A673 (cell line): ENCODE data around the gene AKT3. TPM values are rescaled to one million over a fixed set of nuclear protein-coding genes. Genes with fewer than 3 reads are reported as not detected.

Experiments used
- BruUV-seq: library from RNA; stranded (reverse); fragments of 400-500 nt; replicated peaks from 2 replicates; lab custom pipeline; 2021; lab: Mats Ljungman, UMichigan
- CTCF ChIA-PET: fragments of 300-600 bp; sonication (Branson Sonifier 250); formaldehyde crosslinking; loops from one replicate; lab custom pipeline; 2022; ENCODE audit warnings: antibody characterized with exemption; lab: Charles Lee
- POLR2A ChIA-PET: fragments of 300-600 bp; sonication (Branson Sonifier 250); formaldehyde crosslinking; loops from one replicate; lab custom pipeline; 2022; ENCODE audit warnings: antibody characterized with exemption; ENCODE audit not compliant: low non-redundant PET; lab: Charles Lee
- DNase-seq: peaks from one replicate; pipeline ENCODE4 v3.0.0-alpha.2; 2015; ENCODE audit warnings: low spot score
- H3K27ac ChIP-seq: fragments of 200-600 bp; sonication (generic); 2 replicates; pipeline ENCODE4 v1.5.1; 2016; ENCODE audit warnings: mixed run types, low read depth, mild to moderate bottlenecking, mixed read lengths, antibody characterized with exemption, low read length; ENCODE audit not compliant: poor library complexity, severe bottlenecking
- H3K27me3 ChIP-seq: fragments of 200-600 bp; sonication (generic); replicated peaks from 2 replicates; pipeline ENCODE4 v1.6.1; 2017; ENCODE audit warnings: mixed run types, low read depth, mild to moderate bottlenecking, mixed read lengths, antibody characterized with exemption, low read length; ENCODE audit not compliant: insufficient read depth, poor library complexity
- H3K36me3 ChIP-seq: fragments of 200-600 bp; sonication (generic); 2 replicates; pipeline ENCODE4 v1.6.1; 2016; ENCODE audit warnings: mixed run types, mild to moderate bottlenecking, mixed read lengths, antibody characterized with exemption, low read length; ENCODE audit not compliant: insufficient read depth, poor library complexity, severe bottlenecking
- H3K4me1 ChIP-seq: fragments of 200-600 bp; sonication (generic); 2 replicates; pipeline ENCODE4 v1.6.1; 2017; ENCODE audit warnings: mixed run types, mild to moderate bottlenecking, mixed read lengths, antibody characterized with exemption, low read length; ENCODE audit not compliant: insufficient read depth, poor library complexity, severe bottlenecking
- H3K4me3 ChIP-seq: fragments of 200-600 bp; sonication (generic); 2 replicates; pipeline ENCODE4 v1.5.1; 2016; ENCODE audit warnings: low read depth, mixed run types, mild to moderate bottlenecking, mixed read lengths, low read length; ENCODE audit not compliant: poor library complexity, severe bottlenecking
- H3K9me3 ChIP-seq: fragments of 200-600 bp; sonication (generic); 2 replicates; pipeline ENCODE4 v1.6.1; 2016; ENCODE audit warnings: mixed run types, low read depth, mild to moderate bottlenecking, mixed read lengths, antibody characterized with exemption, low read length; ENCODE audit not compliant: poor library complexity, severe bottlenecking
- CTCF ChIP-seq: fragments of 300-800, 200-600 bp; sonication (generic); conservative IDR thresholded peaks from 2 replicates; pipeline ENCODE4 v1.5.1; 2017; ENCODE audit warnings: low read depth, mild to moderate bottlenecking, antibody characterized with exemption, low read length, moderate library complexity, mixed read lengths
- EZH2 ChIP-seq: fragments of 200-600 bp; sonication (generic); IDR thresholded peaks from 2 replicates; pipeline ENCODE4 v1.6.1; 2017; ENCODE audit warnings: borderline replicate concordance, low read depth, mild to moderate bottlenecking, mixed read lengths, antibody characterized with exemption, low read length; ENCODE audit not compliant: poor library complexity, severe bottlenecking
- intact Hi-C: fragments of 100-400 bp; cut with micrococcal nuclease; formaldehyde crosslinking; loops from one replicate; pipeline ENCODE4 v1.10.0; 2022; ENCODE audit not compliant: unreplicated experiment
- total RNA-seq: library from RNA; stranded (reverse); gene quantifications from 2 replicates; pipeline ENCODE4 v1.2.3, GENCODE V29; 2021

AKT3 gene
- total RNA-seq, 1 experiment from 2014 or later, result 14.4 TPM

GRCh38 chr1:243561588-243562319 lies 288.3 kb downstream of the AKT3 start:
- H3K36me3 ChIP-seq, result no peaks in the 10 kb centered on the region
- TF ChIP-seq CTCF, result no peak
- TF ChIP-seq EZH2, result no peak
- H3K9me3 ChIP-seq, result no peaks in the 10 kb centered on the region
- no TSS peak for BruUV-seq
- DNase-seq, result no peak
- intact Hi-C loops, result no loop called here
- H3K27me3 ChIP-seq, result no peaks in the 10 kb centered on the region
- no peak overlapping the region for H3K4me3 ChIP-seq
- no peak overlapping the region for H3K27ac ChIP-seq
- ChIA-PET POLR2A (no interaction called here), CTCF (no interaction called here)
- no peaks in the 10 kb centered on the region for H3K4me1 ChIP-seq

GRCh38 chr1:243559575-243560162 lies 290.4 kb downstream of the AKT3 start:
- Histone ChIP-seq H3K36me3 (no peaks in the 10 kb centered on the region), H3K9me3 (no peaks in the 10 kb centered on the region), H3K4me1 (no peaks in the 10 kb centered on the region), H3K4me3 (no peak overlapping the region), H3K27ac (no peak overlapping the region), H3K27me3 (no peaks in the 10 kb centered on the region)
- intact Hi-C loops, result no loop called here
- ChIA-PET CTCF (no interaction called here), POLR2A (no interaction called here)
- no peak for TF ChIP-seq EZH2
- TF ChIP-seq CTCF, result no peak
- DNase-seq, result no peak
- BruUV-seq, result no TSS peak

- Histone ChIP-seq H3K4me3 (no peak overlapping the region), H3K9me3 (no peaks in the 10 kb centered on the region), H3K27ac (no peak overlapping the region), H3K27me3 (no peaks in the 10 kb centered on the region), H3K4me1 (no peaks in the 10 kb centered on the region), H3K36me3 (no peaks in the 10 kb centered on the region)
- no peak for DNase-seq
- CTCF ChIA-PET, result no interaction called here
- BruUV-seq, result no TSS peak
- TF ChIP-seq EZH2 (no peak), CTCF (no peak)
- POLR2A ChIA-PET, result no interaction called here
- intact Hi-C loops, result no loop called here
Observed at GRCh38 chr1:243558576-243558975, 291.5 kb downstream of the AKT3 start.
